A673 (cell line): ENCODE data around the gene NFATC3.

Source experiments
- EZH2 ChIP-seq: fragments of 200-600 bp; sonication (generic); IDR thresholded peaks from 2 replicates; pipeline ENCODE4 v1.6.1; 2017; ENCODE audit warnings: borderline replicate concordance, low read depth, mild to moderate bottlenecking, mixed read lengths, antibody characterized with exemption, low read length; ENCODE audit not compliant: poor library complexity, severe bottlenecking
- TF ChIP-seq, protein P1 (sequence below): fragments of 300-800, 200-600 bp; sonication (generic); conservative IDR thresholded peaks from 2 replicates; pipeline ENCODE4 v1.5.1; 2017; ENCODE audit warnings: low read depth, mild to moderate bottlenecking, antibody characterized with exemption, low read length, moderate library complexity, mixed read lengths

DNA sequence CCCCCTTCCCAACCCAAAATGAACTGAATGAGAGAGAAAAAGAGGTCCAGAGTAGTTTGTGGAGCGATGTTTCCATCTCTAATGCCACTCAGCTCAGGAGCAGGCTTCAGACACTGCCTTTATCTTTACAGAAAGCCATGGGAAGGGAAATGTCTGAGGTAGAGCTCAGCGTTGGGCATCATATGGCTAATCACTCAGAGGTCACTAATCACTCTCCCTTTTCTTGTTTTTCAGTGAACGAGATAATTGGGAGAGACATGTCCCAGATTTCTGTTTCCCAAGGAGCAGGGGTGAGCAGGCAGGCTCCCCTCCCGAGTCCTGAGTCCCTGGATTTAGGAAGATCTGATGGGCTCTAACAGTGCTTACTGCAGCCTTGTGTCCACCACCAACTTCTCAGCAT, 140.9 kb downstream of the NFATC3 start:
- TF ChIP-seq EZH2, result no peak
- TF ChIP-seq, protein P1, sequence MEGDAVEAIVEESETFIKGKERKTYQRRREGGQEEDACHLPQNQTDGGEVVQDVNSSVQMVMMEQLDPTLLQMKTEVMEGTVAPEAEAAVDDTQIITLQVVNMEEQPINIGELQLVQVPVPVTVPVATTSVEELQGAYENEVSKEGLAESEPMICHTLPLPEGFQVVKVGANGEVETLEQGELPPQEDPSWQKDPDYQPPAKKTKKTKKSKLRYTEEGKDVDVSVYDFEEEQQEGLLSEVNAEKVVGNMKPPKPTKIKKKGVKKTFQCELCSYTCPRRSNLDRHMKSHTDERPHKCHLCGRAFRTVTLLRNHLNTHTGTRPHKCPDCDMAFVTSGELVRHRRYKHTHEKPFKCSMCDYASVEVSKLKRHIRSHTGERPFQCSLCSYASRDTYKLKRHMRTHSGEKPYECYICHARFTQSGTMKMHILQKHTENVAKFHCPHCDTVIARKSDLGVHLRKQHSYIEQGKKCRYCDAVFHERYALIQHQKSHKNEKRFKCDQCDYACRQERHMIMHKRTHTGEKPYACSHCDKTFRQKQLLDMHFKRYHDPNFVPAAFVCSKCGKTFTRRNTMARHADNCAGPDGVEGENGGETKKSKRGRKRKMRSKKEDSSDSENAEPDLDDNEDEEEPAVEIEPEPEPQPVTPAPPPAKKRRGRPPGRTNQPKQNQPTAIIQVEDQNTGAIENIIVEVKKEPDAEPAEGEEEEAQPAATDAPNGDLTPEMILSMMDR, result no peak
